HL-60/S4 treated with retinoic acid at 250 ng/mL for 4 days and 3 days (cell line): ENCODE data around the gene RAET1G.

Experiments
- in situ Hi-C: fragments of 300-500 bp; cut with MboI; formaldehyde crosslinking; loops from 2 replicates; pipeline ENCODE4 v1.7.0; 2022; ENCODE audit warnings: low sequenced_read_pairs

RAET1G gene

GRCh38 chr6:149872233-149872632 lies 50.7 kb downstream of the RAET1G start:
- in situ Hi-C loops, result no loop called here

- in situ Hi-C loops, result no loop called here
These were observed 51.7 kb downstream of the RAET1G start for GRCh38 chr6:149871182-149871581.

- in situ Hi-C loops, result no loop called here
These were observed 53.5 kb downstream of the RAET1G start for GRCh38 chr6:149869275-149869892.

- in situ Hi-C loops, result no loop called here
These were observed 54.9 kb downstream of the RAET1G start for GRCh38 chr6:149867876-149868640.
